WTC11 (cell line): ENCODE measurements around the gene ACOXL. TPM values are rescaled to one million over a fixed set of nuclear protein-coding genes. Genes with fewer than 3 reads are reported as not detected.

Source experiments
- ATAC-seq: fragments of 200-7000 bp; cut with Tn5 transposase; 2 replicates; pipeline ENCODE4 v1.10.0; 2021; ENCODE audit warnings: mild to moderate bottlenecking, moderate library complexity
- CTCF ChIA-PET: fragments of 300-600 bp; sonication (Branson Sonifier 250); formaldehyde crosslinking; loops from one replicate; lab custom pipeline; 2021; ENCODE audit warnings: antibody characterized with exemption; lab: Charles Lee
- POLR2A ChIA-PET: fragments of 350-600 bp; sonication (Branson Sonifier 250); formaldehyde crosslinking; loops from one replicate; lab custom pipeline; 2021; ENCODE audit warnings: antibody characterized with exemption; lab: Charles Lee
- DNase-seq: peaks from one replicate; pipeline ENCODE4 v3.0.0; 2021; ENCODE audit warnings: low spot score
- H3K27ac Mint-ChIP-seq: 2 replicates; pipeline ENCODE4 v1.8.0; 2021; ENCODE audit warnings: mixed read lengths
- H3K27me3 Mint-ChIP-seq: 2 replicates; pipeline ENCODE4 v1.8.0; 2021; ENCODE audit warnings: low read depth, mild to moderate bottlenecking, moderate library complexity, mixed read lengths
- H3K36me3 Mint-ChIP-seq: 2 replicates; pipeline ENCODE4 v1.8.0; 2021; ENCODE audit warnings: mixed read lengths
- H3K4me1 Mint-ChIP-seq: 2 replicates; pipeline ENCODE4 v1.8.0; 2022; ENCODE audit warnings: mixed read lengths
- H3K4me3 Mint-ChIP-seq: 2 replicates; pipeline ENCODE4 v1.8.0; 2021; ENCODE audit warnings: mild to moderate bottlenecking, moderate library complexity, mixed read lengths
- H3K9me3 Mint-ChIP-seq: 2 replicates; pipeline ENCODE4 v1.8.0; 2021; ENCODE audit warnings: mixed read lengths
- CBFB ChIP-seq: sonication (generic); formaldehyde crosslinking; IDR thresholded peaks from 2 replicates; pipeline ENCODE4 v1.8.1; 2022; ENCODE audit warnings: mild to moderate bottlenecking, low read depth, missing genetic modification reagents
- CREB1 ChIP-seq: sonication (generic); formaldehyde crosslinking; IDR thresholded peaks from 2 replicates; pipeline ENCODE4 v1.8.0; 2023; ENCODE audit warnings: mild to moderate bottlenecking, missing genetic modification reagents
- ESRRA ChIP-seq: sonication (generic); formaldehyde crosslinking; IDR thresholded peaks from 2 replicates; pipeline ENCODE4 v1.8.1; 2022; ENCODE audit warnings: mild to moderate bottlenecking, missing genetic modification reagents, borderline replicate concordance
- FOXK1 ChIP-seq: sonication (generic); formaldehyde crosslinking; IDR thresholded peaks from 2 replicates; pipeline ENCODE4 v1.8.0; 2022; ENCODE audit warnings: mild to moderate bottlenecking, moderate library complexity, missing genetic modification reagents
- GTF2I ChIP-seq: fragments of 250-450 bp; sonication (Bioruptor Pico); conservative IDR thresholded peaks from 2 replicates; pipeline ENCODE4 v1.4.0; 2021; ENCODE audit warnings: mild to moderate bottlenecking
- IRF2 ChIP-seq: sonication (generic); formaldehyde crosslinking; IDR thresholded peaks from 2 replicates; pipeline ENCODE4 v1.8.0; 2022; ENCODE audit warnings: low read depth, missing genetic modification reagents, borderline replicate concordance
- MYBL2 ChIP-seq: sonication (generic); formaldehyde crosslinking; IDR thresholded peaks from 2 replicates; pipeline ENCODE4 v1.8.1; 2023; ENCODE audit warnings: mild to moderate bottlenecking, moderate library complexity, missing genetic modification reagents
- NFE2L1 ChIP-seq: sonication (generic); formaldehyde crosslinking; IDR thresholded peaks from 2 replicates; pipeline ENCODE4 v1.8.1; 2023; ENCODE audit warnings: missing genetic modification reagents
- NR2C2 ChIP-seq: sonication (generic); formaldehyde crosslinking; IDR thresholded peaks from 2 replicates; pipeline ENCODE4 v1.8.0; 2022; ENCODE audit warnings: mild to moderate bottlenecking, missing genetic modification reagents
- SMAD4 ChIP-seq: sonication (generic); formaldehyde crosslinking; IDR thresholded peaks from 2 replicates; pipeline ENCODE4 v1.8.0; 2022; ENCODE audit warnings: mild to moderate bottlenecking, missing genetic modification reagents
- ZNF138 ChIP-seq: sonication (generic); formaldehyde crosslinking; conservative IDR thresholded peaks from 2 replicates; pipeline ENCODE4 v1.8.1; 2022; ENCODE audit warnings: mild to moderate bottlenecking, moderate library complexity, missing genetic modification reagents
- ZNF232 ChIP-seq: sonication (generic); formaldehyde crosslinking; IDR thresholded peaks from 2 replicates; pipeline ENCODE4 v1.8.0; 2022; ENCODE audit warnings: mild to moderate bottlenecking, missing genetic modification reagents
- ZNF396 ChIP-seq: fragments of 250-450 bp; sonication (Bioruptor Pico); IDR thresholded peaks from 2 replicates; pipeline ENCODE4 v1.8.0; 2021; ENCODE audit warnings: mild to moderate bottlenecking, moderate library complexity, borderline replicate concordance
- total RNA-seq: library from RNA; stranded (reverse); gene quantifications from 3 replicates; pipeline ENCODE4 v1.2.3, GENCODE V29; 2021
- TF ChIP-seq, protein P1 (sequence below): sonication (generic); formaldehyde crosslinking; IDR thresholded peaks from 2 replicates; pipeline ENCODE4 v1.8.0; 2023; ENCODE audit warnings: missing genetic modification reagents, mild to moderate bottlenecking, borderline replicate concordance
- TF ChIP-seq, protein P2 (sequence below): fragments of 250-450 bp; sonication (Bioruptor Pico); IDR thresholded peaks from 2 replicates; pipeline ENCODE4 v2.1.2; 2022; ENCODE audit warnings: mild to moderate bottlenecking, moderate library complexity
- TF ChIP-seq, protein P3 (sequence below): fragments of 250-450 bp; sonication (Bioruptor Pico); IDR thresholded peaks from 2 replicates; pipeline ENCODE4 v1.9.0; 2021; ENCODE audit warnings: mild to moderate bottlenecking, borderline replicate concordance
- TF ChIP-seq, protein P4 (sequence below): sonication (generic); formaldehyde crosslinking; IDR thresholded peaks from 2 replicates; pipeline ENCODE4 v1.8.1; 2023; ENCODE audit warnings: mild to moderate bottlenecking, missing genetic modification reagents, borderline replicate concordance
- TF ChIP-seq, protein P5 (sequence below): sonication (generic); formaldehyde crosslinking; IDR thresholded peaks from 2 replicates; pipeline ENCODE4 v1.8.0; 2023; ENCODE audit warnings: missing genetic modification reagents

Gene ACOXL
- total RNA-seq, 1 experiment from 2014 or later, result 14.9 TPM

DNA sequence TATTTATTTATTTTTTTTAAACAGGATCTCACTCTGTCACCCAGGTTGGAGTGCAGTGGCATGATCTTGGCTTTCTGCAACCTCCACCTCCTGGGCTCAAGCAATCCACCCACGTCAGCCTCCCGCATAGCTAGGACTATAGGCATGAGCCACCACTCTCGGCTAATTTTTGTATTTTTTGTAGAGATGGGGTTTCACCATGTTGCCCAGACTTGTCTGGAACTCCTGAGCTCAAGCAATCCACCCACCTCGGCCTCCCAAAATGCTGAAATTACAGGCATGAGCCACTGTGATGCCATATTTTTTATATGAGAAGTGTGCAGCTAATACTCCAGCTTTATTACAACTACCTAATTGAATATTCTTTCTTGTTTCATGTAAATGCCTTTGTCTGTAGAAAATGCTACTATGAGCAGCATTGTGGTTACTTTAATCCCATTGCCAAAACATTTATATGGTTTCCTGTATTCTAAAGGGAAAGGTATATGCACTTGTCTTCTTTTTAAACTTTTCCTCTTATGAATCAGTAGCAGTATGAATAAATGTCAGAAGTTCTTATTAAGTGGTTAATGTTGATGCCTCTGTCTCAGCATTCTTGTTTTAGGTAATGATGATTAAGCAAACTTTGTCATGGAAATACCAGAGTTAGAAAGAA, 378.9 kb downstream of the ACOXL start (continued):
- TF ChIP-seq, protein P1, sequence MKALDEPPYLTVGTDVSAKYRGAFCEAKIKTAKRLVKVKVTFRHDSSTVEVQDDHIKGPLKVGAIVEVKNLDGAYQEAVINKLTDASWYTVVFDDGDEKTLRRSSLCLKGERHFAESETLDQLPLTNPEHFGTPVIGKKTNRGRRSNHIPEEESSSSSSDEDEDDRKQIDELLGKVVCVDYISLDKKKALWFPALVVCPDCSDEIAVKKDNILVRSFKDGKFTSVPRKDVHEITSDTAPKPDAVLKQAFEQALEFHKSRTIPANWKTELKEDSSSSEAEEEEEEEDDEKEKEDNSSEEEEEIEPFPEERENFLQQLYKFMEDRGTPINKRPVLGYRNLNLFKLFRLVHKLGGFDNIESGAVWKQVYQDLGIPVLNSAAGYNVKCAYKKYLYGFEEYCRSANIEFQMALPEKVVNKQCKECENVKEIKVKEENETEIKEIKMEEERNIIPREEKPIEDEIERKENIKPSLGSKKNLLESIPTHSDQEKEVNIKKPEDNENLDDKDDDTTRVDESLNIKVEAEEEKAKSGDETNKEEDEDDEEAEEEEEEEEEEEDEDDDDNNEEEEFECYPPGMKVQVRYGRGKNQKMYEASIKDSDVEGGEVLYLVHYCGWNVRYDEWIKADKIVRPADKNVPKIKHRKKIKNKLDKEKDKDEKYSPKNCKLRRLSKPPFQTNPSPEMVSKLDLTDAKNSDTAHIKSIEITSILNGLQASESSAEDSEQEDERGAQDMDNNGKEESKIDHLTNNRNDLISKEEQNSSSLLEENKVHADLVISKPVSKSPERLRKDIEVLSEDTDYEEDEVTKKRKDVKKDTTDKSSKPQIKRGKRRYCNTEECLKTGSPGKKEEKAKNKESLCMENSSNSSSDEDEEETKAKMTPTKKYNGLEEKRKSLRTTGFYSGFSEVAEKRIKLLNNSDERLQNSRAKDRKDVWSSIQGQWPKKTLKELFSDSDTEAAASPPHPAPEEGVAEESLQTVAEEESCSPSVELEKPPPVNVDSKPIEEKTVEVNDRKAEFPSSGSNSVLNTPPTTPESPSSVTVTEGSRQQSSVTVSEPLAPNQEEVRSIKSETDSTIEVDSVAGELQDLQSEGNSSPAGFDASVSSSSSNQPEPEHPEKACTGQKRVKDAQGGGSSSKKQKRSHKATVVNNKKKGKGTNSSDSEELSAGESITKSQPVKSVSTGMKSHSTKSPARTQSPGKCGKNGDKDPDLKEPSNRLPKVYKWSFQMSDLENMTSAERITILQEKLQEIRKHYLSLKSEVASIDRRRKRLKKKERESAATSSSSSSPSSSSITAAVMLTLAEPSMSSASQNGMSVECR (CRISPR knock-in tag), result no peak
- TF ChIP-seq, protein P2, sequence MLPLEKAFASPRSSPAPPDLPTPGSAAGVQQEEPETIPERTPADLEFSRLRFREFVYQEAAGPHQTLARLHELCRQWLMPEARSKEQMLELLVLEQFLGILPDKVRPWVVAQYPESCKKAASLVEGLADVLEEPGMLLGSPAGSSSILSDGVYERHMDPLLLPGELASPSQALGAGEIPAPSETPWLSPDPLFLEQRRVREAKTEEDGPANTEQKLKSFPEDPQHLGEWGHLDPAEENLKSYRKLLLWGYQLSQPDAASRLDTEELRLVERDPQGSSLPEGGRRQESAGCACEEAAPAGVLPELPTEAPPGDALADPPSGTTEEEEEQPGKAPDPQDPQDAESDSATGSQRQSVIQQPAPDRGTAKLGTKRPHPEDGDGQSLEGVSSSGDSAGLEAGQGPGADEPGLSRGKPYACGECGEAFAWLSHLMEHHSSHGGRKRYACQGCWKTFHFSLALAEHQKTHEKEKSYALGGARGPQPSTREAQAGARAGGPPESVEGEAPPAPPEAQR, result no peak
- no peak for TF ChIP-seq CREB1 (CRISPR knock-in tag)
- no peak for TF ChIP-seq NR2C2
- TF ChIP-seq IRF2 (CRISPR knock-in tag), result no peak
- TF ChIP-seq FOXK1, result no peak

DNA sequence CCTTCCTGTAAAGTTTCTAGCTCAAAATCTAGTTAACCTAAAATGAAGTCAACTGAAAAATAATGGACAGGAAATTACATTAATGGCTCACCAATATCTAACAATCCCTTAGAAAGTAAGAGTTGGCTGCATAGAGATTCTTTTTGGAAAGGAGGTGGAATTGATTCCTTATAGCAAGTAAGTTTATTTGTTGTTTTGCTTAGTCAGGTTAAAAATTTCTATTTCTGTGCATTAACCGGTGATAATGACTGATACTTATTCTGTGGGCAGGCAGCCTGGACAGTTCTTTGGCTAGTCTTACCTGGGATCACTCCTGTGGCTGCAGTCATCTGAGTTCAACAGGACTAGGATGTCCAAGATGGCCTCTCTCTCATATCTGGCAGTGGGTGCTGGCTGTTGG, 381.5 kb downstream of the ACOXL start:
- Mint-ChIP-seq H3K27me3 (peaks cover 27% of the 10 kb centered on the region), H3K36me3 (no peaks in the 10 kb centered on the region), H3K4me3 (no peak overlapping the region), H3K27ac (no peak overlapping the region), H3K4me1 (peaks cover 25% of the 10 kb centered on the region), H3K9me3 (no peaks in the 10 kb centered on the region)
- ChIA-PET CTCF (no interaction called here), POLR2A (no interaction called here)
- TF ChIP-seq CBFB (CRISPR knock-in tag) (no peak), GTF2I (no peak), NFE2L1 (CRISPR knock-in tag) (no peak), ZNF232 (CRISPR knock-in tag) (no peak), MYBL2 (CRISPR knock-in tag) (no peak), SMAD4 (CRISPR knock-in tag) (no peak)
- no peak for ATAC-seq
- DNase-seq, result no peak

DNA sequence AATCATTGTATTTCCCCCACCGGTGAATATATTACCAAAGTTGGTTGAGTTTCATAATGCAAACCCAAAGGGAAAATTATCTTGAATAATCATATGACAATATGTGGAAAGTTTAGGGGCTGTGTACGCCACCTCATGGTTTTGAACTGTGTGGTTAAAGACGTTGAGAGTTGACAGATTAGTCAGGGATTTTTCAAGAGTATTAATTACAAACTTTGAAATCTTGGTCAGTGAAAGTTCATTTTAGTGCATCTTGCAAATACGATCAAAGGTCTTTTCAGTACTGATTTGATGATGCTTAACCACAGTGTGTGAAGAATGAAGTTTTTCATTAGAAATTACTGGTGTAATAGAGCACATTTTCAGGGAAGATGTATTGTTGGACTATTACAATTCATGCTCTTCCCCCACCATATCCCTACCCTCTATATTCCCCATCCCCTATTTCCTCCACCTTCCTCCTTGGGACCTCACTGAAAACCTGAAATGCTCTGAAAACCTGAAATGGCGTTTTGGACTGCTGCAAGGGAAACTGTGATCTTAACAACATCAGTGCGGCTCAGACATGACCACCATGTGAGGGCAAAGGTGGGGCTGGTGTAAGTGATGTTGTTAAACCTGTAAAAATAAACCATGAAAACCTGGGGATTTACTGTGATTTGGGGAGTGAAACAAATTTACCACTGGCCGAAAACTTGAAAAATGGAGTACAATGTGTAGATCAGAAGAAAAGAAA, 383.8 kb downstream of the ACOXL start:
- ATAC-seq (no peak), DNase-seq (no peak)
- Mint-ChIP-seq H3K4me3 (no peak overlapping the region), H3K9me3 (no peaks in the 10 kb centered on the region), H3K4me1 (peaks cover 31% of the 10 kb centered on the region), H3K27me3 (peaks cover 44% of the 10 kb centered on the region), H3K36me3 (no peaks in the 10 kb centered on the region), H3K27ac (no peak overlapping the region)
- POLR2A ChIA-PET, result no interaction called here
- CTCF ChIA-PET, result interaction anchor here (1.5 to 2.0 kb wide), 2 partner anchors 19 to 33 kb away, joined by 3 to 5 read pairs; no protein-coding TSS in a partner anchor
- TF ChIP-seq CBFB (CRISPR knock-in tag), result no peak
- no peak for TF ChIP-seq ZNF396 (CRISPR knock-in tag)
- no peak for TF ChIP-seq ESRRA (CRISPR knock-in tag)
- TF ChIP-seq, protein P3, sequence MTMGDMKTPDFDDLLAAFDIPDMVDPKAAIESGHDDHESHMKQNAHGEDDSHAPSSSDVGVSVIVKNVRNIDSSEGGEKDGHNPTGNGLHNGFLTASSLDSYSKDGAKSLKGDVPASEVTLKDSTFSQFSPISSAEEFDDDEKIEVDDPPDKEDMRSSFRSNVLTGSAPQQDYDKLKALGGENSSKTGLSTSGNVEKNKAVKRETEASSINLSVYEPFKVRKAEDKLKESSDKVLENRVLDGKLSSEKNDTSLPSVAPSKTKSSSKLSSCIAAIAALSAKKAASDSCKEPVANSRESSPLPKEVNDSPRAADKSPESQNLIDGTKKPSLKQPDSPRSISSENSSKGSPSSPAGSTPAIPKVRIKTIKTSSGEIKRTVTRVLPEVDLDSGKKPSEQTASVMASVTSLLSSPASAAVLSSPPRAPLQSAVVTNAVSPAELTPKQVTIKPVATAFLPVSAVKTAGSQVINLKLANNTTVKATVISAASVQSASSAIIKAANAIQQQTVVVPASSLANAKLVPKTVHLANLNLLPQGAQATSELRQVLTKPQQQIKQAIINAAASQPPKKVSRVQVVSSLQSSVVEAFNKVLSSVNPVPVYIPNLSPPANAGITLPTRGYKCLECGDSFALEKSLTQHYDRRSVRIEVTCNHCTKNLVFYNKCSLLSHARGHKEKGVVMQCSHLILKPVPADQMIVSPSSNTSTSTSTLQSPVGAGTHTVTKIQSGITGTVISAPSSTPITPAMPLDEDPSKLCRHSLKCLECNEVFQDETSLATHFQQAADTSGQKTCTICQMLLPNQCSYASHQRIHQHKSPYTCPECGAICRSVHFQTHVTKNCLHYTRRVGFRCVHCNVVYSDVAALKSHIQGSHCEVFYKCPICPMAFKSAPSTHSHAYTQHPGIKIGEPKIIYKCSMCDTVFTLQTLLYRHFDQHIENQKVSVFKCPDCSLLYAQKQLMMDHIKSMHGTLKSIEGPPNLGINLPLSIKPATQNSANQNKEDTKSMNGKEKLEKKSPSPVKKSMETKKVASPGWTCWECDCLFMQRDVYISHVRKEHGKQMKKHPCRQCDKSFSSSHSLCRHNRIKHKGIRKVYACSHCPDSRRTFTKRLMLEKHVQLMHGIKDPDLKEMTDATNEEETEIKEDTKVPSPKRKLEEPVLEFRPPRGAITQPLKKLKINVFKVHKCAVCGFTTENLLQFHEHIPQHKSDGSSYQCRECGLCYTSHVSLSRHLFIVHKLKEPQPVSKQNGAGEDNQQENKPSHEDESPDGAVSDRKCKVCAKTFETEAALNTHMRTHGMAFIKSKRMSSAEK (CRISPR knock-in tag), result no peak
- TF ChIP-seq ZNF138, result no peak
- no peak for TF ChIP-seq SMAD4 (CRISPR knock-in tag)
- TF ChIP-seq, protein P4, sequence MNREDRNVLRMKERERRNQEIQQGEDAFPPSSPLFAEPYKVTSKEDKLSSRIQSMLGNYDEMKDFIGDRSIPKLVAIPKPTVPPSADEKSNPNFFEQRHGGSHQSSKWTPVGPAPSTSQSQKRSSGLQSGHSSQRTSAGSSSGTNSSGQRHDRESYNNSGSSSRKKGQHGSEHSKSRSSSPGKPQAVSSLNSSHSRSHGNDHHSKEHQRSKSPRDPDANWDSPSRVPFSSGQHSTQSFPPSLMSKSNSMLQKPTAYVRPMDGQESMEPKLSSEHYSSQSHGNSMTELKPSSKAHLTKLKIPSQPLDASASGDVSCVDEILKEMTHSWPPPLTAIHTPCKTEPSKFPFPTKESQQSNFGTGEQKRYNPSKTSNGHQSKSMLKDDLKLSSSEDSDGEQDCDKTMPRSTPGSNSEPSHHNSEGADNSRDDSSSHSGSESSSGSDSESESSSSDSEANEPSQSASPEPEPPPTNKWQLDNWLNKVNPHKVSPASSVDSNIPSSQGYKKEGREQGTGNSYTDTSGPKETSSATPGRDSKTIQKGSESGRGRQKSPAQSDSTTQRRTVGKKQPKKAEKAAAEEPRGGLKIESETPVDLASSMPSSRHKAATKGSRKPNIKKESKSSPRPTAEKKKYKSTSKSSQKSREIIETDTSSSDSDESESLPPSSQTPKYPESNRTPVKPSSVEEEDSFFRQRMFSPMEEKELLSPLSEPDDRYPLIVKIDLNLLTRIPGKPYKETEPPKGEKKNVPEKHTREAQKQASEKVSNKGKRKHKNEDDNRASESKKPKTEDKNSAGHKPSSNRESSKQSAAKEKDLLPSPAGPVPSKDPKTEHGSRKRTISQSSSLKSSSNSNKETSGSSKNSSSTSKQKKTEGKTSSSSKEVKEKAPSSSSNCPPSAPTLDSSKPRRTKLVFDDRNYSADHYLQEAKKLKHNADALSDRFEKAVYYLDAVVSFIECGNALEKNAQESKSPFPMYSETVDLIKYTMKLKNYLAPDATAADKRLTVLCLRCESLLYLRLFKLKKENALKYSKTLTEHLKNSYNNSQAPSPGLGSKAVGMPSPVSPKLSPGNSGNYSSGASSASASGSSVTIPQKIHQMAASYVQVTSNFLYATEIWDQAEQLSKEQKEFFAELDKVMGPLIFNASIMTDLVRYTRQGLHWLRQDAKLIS (CRISPR knock-in tag), result no peak
- TF ChIP-seq, protein P5, sequence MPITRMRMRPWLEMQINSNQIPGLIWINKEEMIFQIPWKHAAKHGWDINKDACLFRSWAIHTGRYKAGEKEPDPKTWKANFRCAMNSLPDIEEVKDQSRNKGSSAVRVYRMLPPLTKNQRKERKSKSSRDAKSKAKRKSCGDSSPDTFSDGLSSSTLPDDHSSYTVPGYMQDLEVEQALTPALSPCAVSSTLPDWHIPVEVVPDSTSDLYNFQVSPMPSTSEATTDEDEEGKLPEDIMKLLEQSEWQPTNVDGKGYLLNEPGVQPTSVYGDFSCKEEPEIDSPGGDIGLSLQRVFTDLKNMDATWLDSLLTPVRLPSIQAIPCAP (CRISPR knock-in tag), result no peak
